ENCODE data around the gene UBR4. TPM values are rescaled to one million over a fixed set of nuclear protein-coding genes. Genes with fewer than 3 reads are reported as not detected.

Gene UBR4
- total and polyA plus RNA-seq, 10 of the 15 experiments (the other 5 are each of a cell fraction or from before 2014, with no cell fraction given) = 34.2 to 124 (median 56.2) TPM

DNA sequence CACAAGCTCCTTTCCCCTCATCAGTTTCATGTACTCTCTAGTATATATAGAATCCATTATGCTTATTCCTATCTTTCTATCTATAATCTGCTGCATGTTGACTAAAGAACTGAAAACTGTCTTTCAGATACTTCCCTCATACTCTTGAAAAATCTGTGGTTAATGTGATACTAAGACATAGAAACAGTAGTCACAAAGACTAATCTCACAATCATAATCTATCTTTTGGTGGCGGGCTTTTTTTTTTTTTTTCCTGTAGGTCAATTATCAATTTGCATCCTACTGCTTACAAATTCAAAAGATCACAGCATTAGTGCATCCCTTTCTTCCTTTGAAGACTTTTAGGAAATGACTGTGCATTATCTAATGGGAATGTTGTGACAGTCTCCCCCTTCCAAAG, 4.7 kb downstream of the UBR4 start:
- Histone ChIP-seq H4K20me1 (ENCODE audit: control insufficient read depth, insufficient read depth) (no peaks in the 10 kb centered on the region; the same call in 1 of the 2 replicates), H3K9me3 (replicated peaks; ENCODE audit: control insufficient read depth, insufficient read depth, low read length) (no peaks in the 10 kb centered on the region), H3K27me3 (replicated peaks in 1 of 2; ENCODE audit: control insufficient read depth in 2 of 2, insufficient read depth in 2 of 2, low read length in 1 of 2) (no peaks in the 10 kb centered on the region), H3K36me3 (ENCODE audit: control insufficient read depth in 2 of 2, insufficient read depth in 2 of 2, low read length in 1 of 2) (peaks cover 0 to 4% of the 10 kb centered on the region in 2 experiments; a peak in 2 of 4 replicates), H3K4me1 (ENCODE audit: control insufficient read depth, insufficient read depth, low read length) (peaks cover 13% of the 10 kb centered on the region), H3K79me2 (ENCODE audit: control insufficient read depth, insufficient read depth, low read length) (peaks cover 87% of the 10 kb centered on the region), H3K4me2 (ENCODE audit: control insufficient read depth, insufficient read depth) (peak overlapping the region; percentile 82), H2AFZ (ENCODE audit: control insufficient read depth, low read depth, low read length) (no peak overlapping the region), H3K4me3 (peak overlapping the region; percentile 49; the same call in 1 of the 2 replicates), H3K9ac (ENCODE audit: control insufficient read depth, insufficient read depth, low read length) (no peak overlapping the region), H3K27ac (ENCODE audit: control insufficient read depth, insufficient read depth) (no peak overlapping the region)
- RAD21 ChIA-PET (ENCODE audit: unreplicated experiment) = interaction anchor here (1.4 to 1.7 kb wide), 2 partner anchors 32 to 36 kb away, joined by 4 read pairs; no protein-coding TSS in a partner anchor
- intact Hi-C loops (cut with micrococcal nuclease; ENCODE audit: unreplicated experiment) (loop anchor here (10.0 kb wide), 1 partner anchor 251 kb away; the partner anchor contains the start of gene IFFO2), in situ Hi-C loops (cut with MboI) (no loop called here)
- FAIRE-seq (no peak), ATAC-seq (peak; percentile 8), DNase-seq (ENCODE audit: low read depth, low spot score) (no peak)
- CTCF ChIA-PET = no interaction called here
- TF ChIP-seq RUNX3 (IDR thresholded peaks at IDR 0.05; ENCODE audit: low read length) (peak; percentile 81), ZNF384 (IDR thresholded peaks at IDR 0.05; ENCODE audit: borderline replicate concordance, low read depth, low read length) (peak; percentile 79; the same call in 1 of the 2 replicates), HDAC6 (IDR thresholded peaks at IDR 0.05; ENCODE audit: unreplicated experiment) (no peak), JUNB (IDR thresholded peaks at IDR 0.05) (peak; percentile 65)
- TF ChIP-seq, protein P1, sequence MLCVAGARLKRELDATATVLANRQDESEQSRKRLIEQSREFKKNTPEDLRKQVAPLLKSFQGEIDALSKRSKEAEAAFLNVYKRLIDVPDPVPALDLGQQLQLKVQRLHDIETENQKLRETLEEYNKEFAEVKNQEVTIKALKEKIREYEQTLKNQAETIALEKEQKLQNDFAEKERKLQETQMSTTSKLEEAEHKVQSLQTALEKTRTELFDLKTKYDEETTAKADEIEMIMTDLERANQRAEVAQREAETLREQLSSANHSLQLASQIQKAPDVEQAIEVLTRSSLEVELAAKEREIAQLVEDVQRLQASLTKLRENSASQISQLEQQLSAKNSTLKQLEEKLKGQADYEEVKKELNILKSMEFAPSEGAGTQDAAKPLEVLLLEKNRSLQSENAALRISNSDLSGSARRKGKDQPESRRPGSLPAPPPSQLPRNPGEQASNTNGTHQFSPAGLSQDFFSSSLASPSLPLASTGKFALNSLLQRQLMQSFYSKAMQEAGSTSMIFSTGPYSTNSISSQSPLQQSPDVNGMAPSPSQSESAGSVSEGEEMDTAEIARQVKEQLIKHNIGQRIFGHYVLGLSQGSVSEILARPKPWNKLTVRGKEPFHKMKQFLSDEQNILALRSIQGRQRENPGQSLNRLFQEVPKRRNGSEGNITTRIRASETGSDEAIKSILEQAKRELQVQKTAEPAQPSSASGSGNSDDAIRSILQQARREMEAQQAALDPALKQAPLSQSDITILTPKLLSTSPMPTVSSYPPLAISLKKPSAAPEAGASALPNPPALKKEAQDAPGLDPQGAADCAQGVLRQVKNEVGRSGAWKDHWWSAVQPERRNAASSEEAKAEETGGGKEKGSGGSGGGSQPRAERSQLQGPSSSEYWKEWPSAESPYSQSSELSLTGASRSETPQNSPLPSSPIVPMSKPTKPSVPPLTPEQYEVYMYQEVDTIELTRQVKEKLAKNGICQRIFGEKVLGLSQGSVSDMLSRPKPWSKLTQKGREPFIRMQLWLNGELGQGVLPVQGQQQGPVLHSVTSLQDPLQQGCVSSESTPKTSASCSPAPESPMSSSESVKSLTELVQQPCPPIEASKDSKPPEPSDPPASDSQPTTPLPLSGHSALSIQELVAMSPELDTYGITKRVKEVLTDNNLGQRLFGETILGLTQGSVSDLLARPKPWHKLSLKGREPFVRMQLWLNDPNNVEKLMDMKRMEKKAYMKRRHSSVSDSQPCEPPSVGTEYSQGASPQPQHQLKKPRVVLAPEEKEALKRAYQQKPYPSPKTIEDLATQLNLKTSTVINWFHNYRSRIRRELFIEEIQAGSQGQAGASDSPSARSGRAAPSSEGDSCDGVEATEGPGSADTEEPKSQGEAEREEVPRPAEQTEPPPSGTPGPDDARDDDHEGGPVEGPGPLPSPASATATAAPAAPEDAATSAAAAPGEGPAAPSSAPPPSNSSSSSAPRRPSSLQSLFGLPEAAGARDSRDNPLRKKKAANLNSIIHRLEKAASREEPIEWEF (IDR thresholded peaks at IDR 0.05; ENCODE audit: insufficient replicate concordance, low read depth, low read length) = peak; percentile 81
- TF ChIP-seq, protein P2, sequence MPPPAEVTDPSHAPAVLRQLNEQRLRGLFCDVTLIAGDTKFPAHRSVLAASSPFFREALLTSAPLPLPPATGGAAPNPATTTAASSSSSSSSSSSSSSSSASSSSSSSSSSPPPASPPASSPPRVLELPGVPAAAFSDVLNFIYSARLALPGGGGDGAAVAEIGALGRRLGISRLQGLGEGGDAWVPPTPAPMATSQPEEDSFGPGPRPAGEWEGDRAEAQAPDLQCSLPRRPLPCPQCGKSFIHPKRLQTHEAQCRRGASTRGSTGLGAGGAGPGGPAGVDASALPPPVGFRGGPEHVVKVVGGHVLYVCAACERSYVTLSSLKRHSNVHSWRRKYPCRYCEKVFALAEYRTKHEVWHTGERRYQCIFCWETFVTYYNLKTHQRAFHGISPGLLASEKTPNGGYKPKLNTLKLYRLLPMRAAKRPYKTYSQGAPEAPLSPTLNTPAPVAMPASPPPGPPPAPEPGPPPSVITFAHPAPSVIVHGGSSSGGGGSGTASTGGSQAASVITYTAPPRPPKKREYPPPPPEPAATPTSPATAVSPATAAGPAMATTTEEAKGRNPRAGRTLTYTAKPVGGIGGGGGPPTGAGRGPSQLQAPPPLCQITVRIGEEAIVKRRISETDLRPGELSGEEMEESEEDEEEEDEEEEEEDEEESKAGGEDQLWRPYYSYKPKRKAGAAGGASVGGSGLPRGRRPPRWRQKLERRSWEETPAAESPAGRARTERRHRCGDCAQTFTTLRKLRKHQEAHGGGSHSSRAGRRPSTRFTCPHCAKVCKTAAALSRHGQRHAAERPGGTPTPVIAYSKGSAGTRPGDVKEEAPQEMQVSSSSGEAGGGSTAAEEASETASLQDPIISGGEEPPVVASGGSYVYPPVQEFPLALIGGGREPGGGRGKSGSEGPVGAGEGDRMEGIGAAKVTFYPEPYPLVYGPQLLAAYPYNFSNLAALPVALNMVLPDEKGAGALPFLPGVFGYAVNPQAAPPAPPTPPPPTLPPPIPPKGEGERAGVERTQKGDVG (CRISPR knock-in tag; IDR thresholded peaks at IDR 0.05) = no peak
- BruUV-seq (replicated peaks) = no TSS peak
- 10% methylated on average over 1 of the region's 1 CpG for WGBS (ENCODE audit: insufficient coverage, insufficient replicate concordance, low lambda C conversion rate, missing lambda C conversion rate)
- SMC1A ChIA-PET (ENCODE audit: uncharacterized antibody, unreplicated experiment) = interaction anchor here (0.9 to 2.9 kb wide), 7 partner anchors 8 to 97 kb away, joined by 3 to 10 read pairs (median 5); no protein-coding TSS in a partner anchor
- POLR2A ChIA-PET = interaction anchor here (0.5 to 1.6 kb wide), 2 partner anchors 36 to 65 kb away, joined by 3 to 6 read pairs; no protein-coding TSS in a partner anchor

All from GM12878 (cell line).